Measurements from ENCODE around the gene SRSF12.

The SRSF12 gene

GRCh38 chr6:89100114-89100513 is 17.8 kb downstream of the SRSF12 start:
- TF ChIP-seq CTCF (IDR thresholded peaks at IDR 0.05; ENCODE audit: borderline replicate concordance, control extremely low read depth, extremely low read depth, insufficient read depth, missing control alignments) = no peak
- DNase-seq (ENCODE audit: low spot score) = no peak
- in situ Hi-C loops (cut with MboI; ENCODE audit: low sequenced_read_pairs, unreplicated experiment) = no loop called here

- DNase-seq (ENCODE audit: low spot score) = peak; percentile 40
- in situ Hi-C loops (cut with MboI; ENCODE audit: low sequenced_read_pairs, unreplicated experiment) = no loop called here
- TF ChIP-seq CTCF (IDR thresholded peaks at IDR 0.05; ENCODE audit: borderline replicate concordance, control extremely low read depth, extremely low read depth, insufficient read depth, missing control alignments) = no peak
These were observed 19.4 kb downstream of the SRSF12 start for GRCh38 chr6:89098461-89098860.

- TF ChIP-seq CTCF (IDR thresholded peaks at IDR 0.05; ENCODE audit: borderline replicate concordance, control extremely low read depth, extremely low read depth, insufficient read depth, missing control alignments) = no peak
- no peak for DNase-seq (ENCODE audit: low spot score)
- in situ Hi-C loops (cut with MboI; ENCODE audit: low sequenced_read_pairs, unreplicated experiment) = no loop called here
These were observed 30.0 kb downstream of the SRSF12 start for GRCh38 chr6:89087881-89088280.

GRCh38 chr6:89085409-89086205 is 32.3 kb downstream of the SRSF12 start:
- TF ChIP-seq CTCF (IDR thresholded peaks at IDR 0.05; ENCODE audit: borderline replicate concordance, control extremely low read depth, extremely low read depth, insufficient read depth, missing control alignments) = no peak
- in situ Hi-C loops (cut with MboI; ENCODE audit: low sequenced_read_pairs, unreplicated experiment) = no loop called here
- no peak for DNase-seq (ENCODE audit: low spot score)

- no peak for TF ChIP-seq CTCF (IDR thresholded peaks at IDR 0.05; ENCODE audit: borderline replicate concordance, control extremely low read depth, extremely low read depth, insufficient read depth, missing control alignments)
- DNase-seq (ENCODE audit: low spot score) = no peak
- in situ Hi-C loops (cut with MboI; ENCODE audit: low sequenced_read_pairs, unreplicated experiment) = no loop called here
These were observed 32.9 kb downstream of the SRSF12 start for GRCh38 chr6:89084954-89085353.

GRCh38 chr6:89084542-89084941 is 33.3 kb downstream of the SRSF12 start:
- in situ Hi-C loops (cut with MboI; ENCODE audit: low sequenced_read_pairs, unreplicated experiment) = no loop called here
- no peak for DNase-seq (ENCODE audit: low spot score)
- TF ChIP-seq CTCF (IDR thresholded peaks at IDR 0.05; ENCODE audit: borderline replicate concordance, control extremely low read depth, extremely low read depth, insufficient read depth, missing control alignments) = no peak
